HCT116 (cell line): ENCODE results near the gene CCL15. TPM values are rescaled to one million over a fixed set of nuclear protein-coding genes. Genes with fewer than 3 reads are reported as not detected.

Experiments
- ATAC-seq: fragments of 200-7000 bp; cut with Tn5 transposase; 2 replicates; pipeline ENCODE4 v1.9.1; 2020; ENCODE audit warnings: mild to moderate bottlenecking, moderate library complexity
- BruUV-seq: library from RNA; stranded (reverse); fragments of 400-500 nt; replicated peaks from 2 replicates; lab custom pipeline; 2021; lab: Mats Ljungman, UMichigan
- CTCF ChIA-PET: fragments of 300-600 bp; sonication (Branson Sonifier 250); formaldehyde crosslinking; loops from one replicate; lab custom pipeline; 2021; ENCODE audit warnings: antibody characterized with exemption; lab: Charles Lee
- POLR2A ChIA-PET: fragments of 300-600, 350-600 bp; sonication (Branson Sonifier 250); formaldehyde crosslinking; loops from one replicate; lab custom pipeline; 2021; ENCODE audit warnings: antibody characterized with exemption; lab: Charles Lee
- RAD21 ChIA-PET, 2 experiments: fragments of 300-600 bp; sonication (Branson Sonifier 250); formaldehyde crosslinking; loops; one replicate each; lab custom pipeline; 2023; ENCODE audit warnings: low total read pairs in 2 of 2; ENCODE audit not compliant: uncharacterized antibody in 2 of 2, unreplicated experiment in 2 of 2, low non-redundant PET in 1 of 2; lab: Charles Lee
- DNase-seq: peaks from one replicate; pipeline ENCODE4 v3.0.0-alpha.2; 2010; ENCODE audit warnings: low read depth, low spot score
- H2AFZ ChIP-seq: fragments of 200-600 bp; shearing (Covaris generic), sonication (generic); 2 replicates; pipeline ENCODE4 v1.6.1; 2017; ENCODE audit warnings: low read depth, mixed run types, mixed read lengths, antibody characterized with exemption, low read length; ENCODE audit not compliant: poor library complexity, severe bottlenecking
- H3K27ac ChIP-seq: 2 replicates; pipeline ENCODE4 v1.5.1; 2012; ENCODE audit warnings: low read depth, low read length
- H3K27me3 ChIP-seq: fragments of 200-600 bp; sonication (generic); 2 replicates; pipeline ENCODE4 v1.6.1; 2016; ENCODE audit warnings: mixed run types, low read length, mixed read lengths; ENCODE audit not compliant: insufficient read depth
- H3K36me3 ChIP-seq, 2 experiments: fragments of 200-500 bp in 1 of 2; fragments of 200-600 bp in 1 of 2; sonication (Bioruptor generic) in 1 of 2; sonication (generic) in 1 of 2; 2 replicates each; pipeline versions ENCODE4 v1.5.1 to v1.6.1; 2014 to 2016; ENCODE audit warnings: low read length in 2 of 2, inconsistent platforms in 1 of 2, mixed read lengths in 1 of 2, mixed run types in 1 of 2; ENCODE audit not compliant: insufficient read depth in 2 of 2, control insufficient read depth in 1 of 2
- H3K4me1 ChIP-seq, 2 experiments: fragments of 200-600 bp in 1 of 2; sonication (generic) in 1 of 2; 2 replicates each; pipeline versions ENCODE4 v1.5.1 to v1.6.1; 2012 to 2017; ENCODE audit warnings: low read length in 2 of 2, inconsistent platforms in 1 of 2, mild to moderate bottlenecking in 1 of 2, mixed read lengths in 1 of 2, mixed run types in 1 of 2, moderate library complexity in 1 of 2; ENCODE audit not compliant: insufficient read depth in 2 of 2, control insufficient read depth in 1 of 2
- H3K4me2 ChIP-seq: fragments of 200-600 bp; sonication (generic); 2 replicates; pipeline ENCODE4 v1.6.1; 2017; ENCODE audit warnings: mixed run types, low read length, mixed read lengths
- H3K4me3 ChIP-seq, 2 experiments: fragments of 200-600 bp in 1 of 2; sonication (generic) in 1 of 2; replicated peaks in 1 of 2; 2 replicates each; pipeline ENCODE4 v1.5.1; 2011 to 2016; ENCODE audit warnings: low read length in 2 of 2, control low read depth in 1 of 2, low read depth in 1 of 2, mild to moderate bottlenecking in 1 of 2, mixed read lengths in 1 of 2, mixed run types in 1 of 2
- H3K79me2 ChIP-seq: fragments of 200-600 bp; sonication (generic); 2 replicates; pipeline ENCODE4 v1.6.1; 2017; ENCODE audit warnings: mild to moderate bottlenecking, mixed run types, low read length, moderate library complexity, mixed read lengths; ENCODE audit not compliant: insufficient read depth
- H3K9ac ChIP-seq: fragments of 200-600 bp; sonication (generic); 2 replicates; pipeline ENCODE4 v1.6.1; 2016; ENCODE audit warnings: low read length, mixed read lengths
- H3K9me2 ChIP-seq: fragments of 200-600 bp; sonication (generic), shearing (Covaris generic); 2 replicates; pipeline ENCODE4 v1.6.1; 2017; ENCODE audit warnings: mixed run types, mild to moderate bottlenecking, moderate library complexity; ENCODE audit not compliant: insufficient read depth
- H3K9me3 ChIP-seq, 2 experiments: fragments of 200-500 bp in 1 of 2; fragments of 200-600 bp in 1 of 2; sonication (Bioruptor generic) in 1 of 2; sonication (generic) in 1 of 2; 2 replicates each; pipeline ENCODE4 v1.6.1; 2014 to 2017; ENCODE audit warnings: low read length in 2 of 2, mixed read lengths in 2 of 2, inconsistent platforms in 1 of 2, low read depth in 1 of 2, mild to moderate bottlenecking in 1 of 2, mixed run types in 1 of 2, moderate library complexity in 1 of 2; ENCODE audit not compliant: control insufficient read depth in 1 of 2, insufficient read depth in 1 of 2
- H4K20me1 ChIP-seq: fragments of 200-600 bp; sonication (generic), shearing (Covaris generic); 2 replicates; pipeline ENCODE4 v1.6.1; 2017; ENCODE audit warnings: mixed run types, mild to moderate bottlenecking, moderate library complexity; ENCODE audit not compliant: insufficient read depth
- CEBPB ChIP-seq: IDR thresholded peaks from 2 replicates; pipeline ENCODE4 v1.6.1; 2012; ENCODE audit warnings: low read depth
- EGR1 ChIP-seq: IDR thresholded peaks from 2 replicates; pipeline ENCODE4 v1.6.1; 2012; ENCODE audit warnings: low read depth
- MAX ChIP-seq: IDR thresholded peaks from 2 replicates; pipeline ENCODE4 v1.6.1; 2012
- RAD21 ChIP-seq: IDR thresholded peaks from 2 replicates; pipeline ENCODE4 v1.6.1; 2012; ENCODE audit warnings: low read depth, mild to moderate bottlenecking
- SRF ChIP-seq: IDR thresholded peaks from 2 replicates; pipeline ENCODE4 v1.6.1; 2012; ENCODE audit warnings: low read depth
- intact Hi-C: fragments of 100-400 bp; cut with micrococcal nuclease; formaldehyde crosslinking; loops from 2 replicates; pipeline ENCODE4 v1.10.0; 2022
- total RNA-seq: library from RNA; stranded (reverse); gene quantifications from one replicate; pipeline ENCODE4 v1.2.1, GENCODE V29; 2021; ENCODE audit not compliant: unreplicated experiment
- TF ChIP-seq, protein P1 (sequence below): IDR thresholded peaks from 2 replicates; pipeline ENCODE4 v1.6.1; 2011; ENCODE audit warnings: mild to moderate bottlenecking, low read length, moderate library complexity; ENCODE audit not compliant: insufficient replicate concordance; ENCODE audit errors: extremely low read depth
- TF ChIP-seq, protein P2 (sequence below): IDR thresholded peaks from 2 replicates; pipeline ENCODE4 v1.6.1; 2012

Gene CCL15
- total RNA-seq, 1 experiment from 2014 or later, result not detected

DNA sequence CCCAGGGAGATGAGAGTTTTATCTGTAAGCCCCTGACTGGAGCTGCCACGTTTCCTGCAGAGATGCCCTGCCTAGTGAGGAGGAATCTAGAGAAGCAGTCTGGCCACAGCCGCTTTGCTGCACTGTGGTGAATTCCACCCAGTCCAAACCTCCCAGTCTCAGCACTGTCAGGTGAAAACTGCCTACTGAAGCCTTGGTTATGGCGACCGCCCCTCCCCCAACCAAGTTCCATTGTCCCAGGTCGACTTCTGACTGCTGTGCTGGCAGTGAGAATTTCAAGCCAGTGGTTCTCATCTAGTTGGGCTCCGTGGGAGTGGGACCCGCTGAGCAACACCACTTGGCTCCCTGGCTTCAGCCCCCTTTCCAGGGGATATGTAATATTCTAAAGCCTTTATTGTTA is 47.6 kb downstream of the CCL15 start:
- Histone ChIP-seq H4K20me1 (no peaks in the 10 kb centered on the region), H3K9me2 (no peaks in the 10 kb centered on the region), H3K4me1 (no peaks in the 10 kb centered on the region), H3K27me3 (no peaks in the 10 kb centered on the region), H2AFZ (no peak overlapping the region), H3K4me3 (no peak overlapping the region), H3K4me2 (no peak overlapping the region), H3K9me3 (no peaks in the 10 kb centered on the region), H3K79me2 (no peaks in the 10 kb centered on the region), H3K36me3 (no peaks in the 10 kb centered on the region), H3K27ac (no peak overlapping the region), H3K9ac (no peak overlapping the region)
- BruUV-seq, result no TSS peak
- no peak for DNase-seq
- RAD21 ChIA-PET, result no interaction called here
- intact Hi-C loops, result no loop called here
- TF ChIP-seq, protein P1, sequence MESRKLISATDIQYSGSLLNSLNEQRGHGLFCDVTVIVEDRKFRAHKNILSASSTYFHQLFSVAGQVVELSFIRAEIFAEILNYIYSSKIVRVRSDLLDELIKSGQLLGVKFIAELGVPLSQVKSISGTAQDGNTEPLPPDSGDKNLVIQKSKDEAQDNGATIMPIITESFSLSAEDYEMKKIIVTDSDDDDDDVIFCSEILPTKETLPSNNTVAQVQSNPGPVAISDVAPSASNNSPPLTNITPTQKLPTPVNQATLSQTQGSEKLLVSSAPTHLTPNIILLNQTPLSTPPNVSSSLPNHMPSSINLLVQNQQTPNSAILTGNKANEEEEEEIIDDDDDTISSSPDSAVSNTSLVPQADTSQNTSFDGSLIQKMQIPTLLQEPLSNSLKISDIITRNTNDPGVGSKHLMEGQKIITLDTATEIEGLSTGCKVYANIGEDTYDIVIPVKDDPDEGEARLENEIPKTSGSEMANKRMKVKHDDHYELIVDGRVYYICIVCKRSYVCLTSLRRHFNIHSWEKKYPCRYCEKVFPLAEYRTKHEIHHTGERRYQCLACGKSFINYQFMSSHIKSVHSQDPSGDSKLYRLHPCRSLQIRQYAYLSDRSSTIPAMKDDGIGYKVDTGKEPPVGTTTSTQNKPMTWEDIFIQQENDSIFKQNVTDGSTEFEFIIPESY, result no peak
- TF ChIP-seq RAD21, result no peak
- POLR2A ChIA-PET, result no interaction called here
- CTCF ChIA-PET, result no interaction called here
- no peak for ATAC-seq

DNA sequence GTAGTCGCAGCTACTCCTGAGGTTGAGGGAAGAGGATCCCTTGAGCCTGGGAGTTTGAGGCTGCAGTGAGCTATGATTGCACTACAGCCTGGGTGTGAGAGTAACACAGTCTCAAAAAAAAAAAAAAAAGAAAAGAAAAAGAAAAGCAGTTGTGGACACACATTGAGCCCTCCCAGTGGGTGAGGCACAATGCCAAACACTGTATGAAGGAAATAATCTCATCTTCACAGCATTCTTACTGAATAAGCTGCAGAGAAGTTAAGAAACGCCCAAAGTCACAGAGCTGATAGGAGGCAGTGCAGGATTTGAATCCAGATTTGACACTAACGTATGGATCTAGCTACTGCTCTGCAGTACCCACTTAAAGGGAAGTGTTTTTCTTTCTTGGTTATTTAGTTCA is 52.0 kb downstream of the CCL15 start:
- no peak overlapping the region for H3K9ac ChIP-seq
- no TSS peak for BruUV-seq
- CTCF ChIA-PET, result interaction anchor here (1.2 to 2.7 kb wide), 2 partner anchors 20 to 199 kb away, joined by 3 to 15 read pairs; no protein-coding TSS in a partner anchor
- H3K27me3 ChIP-seq, result no peaks in the 10 kb centered on the region
- ATAC-seq, result no peak
- H3K27ac ChIP-seq, result no peak overlapping the region
- POLR2A ChIA-PET, result no interaction called here
- TF ChIP-seq MAX (no peak), CEBPB (no peak), SRF (no peak), RAD21 (no peak), EGR1 (no peak)
- TF ChIP-seq, protein P2, sequence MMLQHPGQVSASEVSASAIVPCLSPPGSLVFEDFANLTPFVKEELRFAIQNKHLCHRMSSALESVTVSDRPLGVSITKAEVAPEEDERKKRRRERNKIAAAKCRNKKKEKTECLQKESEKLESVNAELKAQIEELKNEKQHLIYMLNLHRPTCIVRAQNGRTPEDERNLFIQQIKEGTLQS, result no peak
- TF ChIP-seq, all 23 proteins: peak for 0
- no peaks in the 10 kb centered on the region for H3K36me3 ChIP-seq
- peaks cover 0 to 9% of the 10 kb centered on the region in 2 experiments; a peak in 3 of 4 replicates for H3K4me1 ChIP-seq
- H3K4me3 ChIP-seq, result no peak overlapping the region
- DNase-seq, result no peak
- H3K4me2 ChIP-seq, result no peak overlapping the region
- H3K9me2 ChIP-seq, result no peaks in the 10 kb centered on the region
- H2AFZ ChIP-seq, result no peak overlapping the region
- no peaks in the 10 kb centered on the region for H3K79me2 ChIP-seq
- no peaks in the 10 kb centered on the region for H3K9me3 ChIP-seq
- RAD21 ChIA-PET, result no interaction called here
- intact Hi-C loops, result no loop called here
- H4K20me1 ChIP-seq, result no peaks in the 10 kb centered on the region
